ENCODE measurements around the gene FPGS. TPM values are rescaled to one million over a fixed set of nuclear protein-coding genes. Genes with fewer than 3 reads are reported as not detected.
A peak's percentile ranks its signal among the peaks of the same experiment; 100 is the strongest.

FPGS gene, protein sequence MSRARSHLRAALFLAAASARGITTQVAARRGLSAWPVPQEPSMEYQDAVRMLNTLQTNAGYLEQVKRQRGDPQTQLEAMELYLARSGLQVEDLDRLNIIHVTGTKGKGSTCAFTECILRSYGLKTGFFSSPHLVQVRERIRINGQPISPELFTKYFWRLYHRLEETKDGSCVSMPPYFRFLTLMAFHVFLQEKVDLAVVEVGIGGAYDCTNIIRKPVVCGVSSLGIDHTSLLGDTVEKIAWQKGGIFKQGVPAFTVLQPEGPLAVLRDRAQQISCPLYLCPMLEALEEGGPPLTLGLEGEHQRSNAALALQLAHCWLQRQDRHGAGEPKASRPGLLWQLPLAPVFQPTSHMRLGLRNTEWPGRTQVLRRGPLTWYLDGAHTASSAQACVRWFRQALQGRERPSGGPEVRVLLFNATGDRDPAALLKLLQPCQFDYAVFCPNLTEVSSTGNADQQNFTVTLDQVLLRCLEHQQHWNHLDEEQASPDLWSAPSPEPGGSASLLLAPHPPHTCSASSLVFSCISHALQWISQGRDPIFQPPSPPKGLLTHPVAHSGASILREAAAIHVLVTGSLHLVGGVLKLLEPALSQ
- 100 to 1,000 TPM in 2 of 3 donors, 10 to 100 TPM in 1; 99.1 to 108 (median 107) TPM for total RNA-seq
- total RNA-seq (2013), result 58.1 TPM

GRCh38 chr9:127802576-127803443, at the start of gene FPGS:
Gene FPGS (plus strand): TSS chr9:127802882. CDS start chr9:127802925, 43 bp downstream.
- Mint-ChIP-seq H3K27ac (peak within 1 kb of the TSS; percentile 84 to 94), H3K4me1 (peaks cover 18 to 30% of the 10 kb centered on the region in 2 donors), H3K9me3 (no peaks in the 10 kb centered on the region), H3K36me3 (no peaks in the 10 kb centered on the region), H3K4me3 (peak within 1 kb of the TSS; percentile 91), H3K27me3 (ENCODE audit: low read depth in 2 of 2) (no peaks in the 10 kb centered on the region)
- Histone ChIP-seq H3K4me3 (ENCODE audit: low read length) (peak within 1 kb of the TSS; percentile 97), H3K27ac (ENCODE audit: low read length) (peak within 1 kb of the TSS; percentile 90), H3K9me3 (ENCODE audit: control insufficient read depth, insufficient read depth, low read length) (no peaks in the 10 kb centered on the region), H3K27me3 (ENCODE audit: control insufficient read depth, insufficient read depth, low read length) (no peaks in the 10 kb centered on the region), H3K36me3 (ENCODE audit: control insufficient read depth, insufficient read depth, low read length) (peaks cover 8% of the 10 kb centered on the region), H3K4me1 (ENCODE audit: control insufficient read depth, insufficient read depth, low read length) (peaks cover 29% of the 10 kb centered on the region)
- peak; percentile 81 to 95 (median 86) for ATAC-seq
- intact Hi-C loops (cut with micrococcal nuclease), result loop anchor here (1.0 to 5.0 kb wide), 5 partner anchors 18 to 116 kb away; partner anchors contain the start of gene TOR2A
- DNase-seq, result peak; percentile 78 to 92
- no peak for TF ChIP-seq CTCF (IDR thresholded peaks at IDR 0.05)
- WGBS (ENCODE audit: insufficient coverage), result under 1% methylated on average over 79 of the region's 83 CpGs

DNA sequence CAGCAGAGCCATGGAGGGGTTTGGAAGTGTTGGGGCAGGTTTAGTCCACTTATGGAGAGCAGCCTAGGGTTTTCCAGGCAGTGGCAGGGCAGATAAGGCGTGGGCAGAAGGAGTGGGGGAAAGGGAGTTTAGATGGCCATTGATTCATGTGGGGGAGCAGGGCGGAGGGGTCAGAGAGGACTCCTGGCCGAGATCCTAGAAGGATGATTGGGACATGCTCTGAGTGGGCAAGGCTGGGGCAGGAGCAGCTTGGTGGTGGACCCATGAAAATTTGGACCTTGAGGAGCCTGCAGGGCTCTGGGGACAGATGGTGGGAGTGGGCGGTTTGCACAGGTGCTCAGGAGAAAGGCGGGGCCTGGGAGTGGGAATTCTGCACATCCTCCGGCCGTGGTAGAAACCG, 49.5 kb upstream of the FPGS start:
- Histone ChIP-seq H3K9me3 (ENCODE audit: control insufficient read depth, insufficient read depth, low read length) (no peaks in the 10 kb centered on the region), H3K4me3 (ENCODE audit: low read length) (no peak overlapping the region), H3K4me1 (ENCODE audit: control insufficient read depth, insufficient read depth, low read length) (peaks cover 4% of the 10 kb centered on the region), H3K27me3 (ENCODE audit: control insufficient read depth, insufficient read depth, low read length) (no peaks in the 10 kb centered on the region), H3K36me3 (ENCODE audit: control insufficient read depth, insufficient read depth, low read length) (peaks cover 61% of the 10 kb centered on the region), H3K27ac (ENCODE audit: low read length) (no peak overlapping the region)
- intact Hi-C loops (cut with micrococcal nuclease), result no loop called here
- no peak for TF ChIP-seq CTCF (IDR thresholded peaks at IDR 0.05)
- Mint-ChIP-seq H3K4me1 (peaks cover 5 to 27% of the 10 kb centered on the region in 2 donors), H3K27ac (peak overlapping the region; percentile 63 to 76), H3K36me3 (peaks cover 7% of the 10 kb centered on the region), H3K4me3 (no peak overlapping the region), H3K9me3 (no peaks in the 10 kb centered on the region), H3K27me3 (ENCODE audit: low read depth in 2 of 2) (no peaks in the 10 kb centered on the region)
- no peak for DNase-seq
- no peak for ATAC-seq
- WGBS (ENCODE audit: insufficient coverage), result 92% methylated on average over 8 of the region's 8 CpGs

DNA sequence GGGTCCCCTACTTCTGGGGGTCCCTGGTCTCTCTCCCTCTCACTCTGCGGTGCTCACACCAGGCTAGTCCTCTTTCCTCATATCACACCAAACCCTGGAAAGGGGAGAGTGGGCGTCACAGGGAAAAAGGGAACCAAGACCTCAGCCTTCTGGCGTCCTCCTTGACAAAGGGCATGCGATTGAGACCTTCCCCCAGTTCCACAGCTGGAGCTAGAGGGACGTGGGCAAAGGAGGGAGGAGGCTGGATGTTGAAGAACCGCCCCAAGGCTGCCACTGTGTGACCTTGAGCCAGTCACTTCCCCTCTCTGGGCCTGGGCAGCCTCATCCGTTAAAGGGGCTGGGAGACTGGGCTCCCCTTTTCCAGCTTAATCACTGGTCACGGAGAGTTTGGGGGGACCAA, 49.1 kb upstream of the FPGS start:
- intact Hi-C loops (cut with micrococcal nuclease), result no loop called here
- Mint-ChIP-seq H3K9me3 (no peaks in the 10 kb centered on the region), H3K4me1 (peaks cover 5 to 29% of the 10 kb centered on the region in 2 donors), H3K27me3 (ENCODE audit: low read depth in 2 of 2) (no peaks in the 10 kb centered on the region), H3K4me3 (no peak overlapping the region), H3K27ac (no peak overlapping the region), H3K36me3 (peaks cover 7% of the 10 kb centered on the region)
- no peak for DNase-seq
- peaks cover 60% of the 10 kb centered on the region for H3K36me3 ChIP-seq (ENCODE audit: control insufficient read depth, insufficient read depth, low read length)
- no peak for TF ChIP-seq CTCF (IDR thresholded peaks at IDR 0.05)
- ATAC-seq, result no peak
- H3K4me3 ChIP-seq (ENCODE audit: low read length), result no peak overlapping the region
- no peaks in the 10 kb centered on the region for H3K9me3 ChIP-seq (ENCODE audit: control insufficient read depth, insufficient read depth, low read length)
- 92% methylated on average over 8 of the region's 8 CpGs for WGBS (ENCODE audit: insufficient coverage)
- H3K27me3 ChIP-seq (ENCODE audit: control insufficient read depth, insufficient read depth, low read length), result no peaks in the 10 kb centered on the region
- H3K4me1 ChIP-seq (ENCODE audit: control insufficient read depth, insufficient read depth, low read length), result no peaks in the 10 kb centered on the region
- no peak overlapping the region for H3K27ac ChIP-seq (ENCODE audit: low read length)
